Left ventricle myocardium inferior (tissue), 1 donor: ENCODE measurements around the gene SDF4. TPM values are rescaled to one million over a fixed set of nuclear protein-coding genes. Genes with fewer than 3 reads are reported as not detected.
"Not testable (repeated sequence)": the region's sequence is repeated elsewhere in the genome, so short reads cannot be mapped to it uniquely, and the experiment has no call there.

Experiments used
- DNase-seq: peaks from one replicate; pipeline ENCODE4 v3.0.0-alpha.2; 2020
- H3K27ac ChIP-seq: fragments of 200-600 bp; replicated peaks from 2 replicates; pipeline ENCODE4 v1.8.0; 2021
- H3K27me3 ChIP-seq: fragments of 200-600 bp; 2 replicates; pipeline ENCODE4 v1.8.0; 2021; ENCODE audit warnings: low read depth
- H3K36me3 ChIP-seq: fragments of 200-600 bp; 2 replicates; pipeline ENCODE4 v1.8.0; 2021
- H3K4me1 ChIP-seq: fragments of 200-600 bp; 2 replicates; pipeline ENCODE4 v1.8.0; 2021
- H3K4me3 ChIP-seq: fragments of 200-600 bp; 2 replicates; pipeline ENCODE4 v1.8.0; 2021; ENCODE audit warnings: mild to moderate bottlenecking, moderate library complexity
- H3K9me3 ChIP-seq: fragments of 200-600 bp; replicated peaks from 2 replicates; pipeline ENCODE4 v1.8.0; 2021
- intact Hi-C: fragments of 100-400 bp; cut with micrococcal nuclease; formaldehyde crosslinking; loops from one replicate; pipeline ENCODE4 v1.11.0; 2022
- total RNA-seq: library from RNA; stranded (reverse); fragmentation: NEBNext Ultra II Directional; extraction: Animal tissue kit (Norgen Biotek cat#: 25700); gene quantifications from one replicate; pipeline ENCODE4 v1.2.1, GENCODE V29; 2021
- TF ChIP-seq, protein P1 (sequence below): fragments of 200-600 bp; IDR thresholded peaks from 2 replicates; pipeline ENCODE4 v1.8.0; 2021; ENCODE audit warnings: antibody characterized with exemption, mild to moderate bottlenecking, borderline replicate concordance
- donor health status: DM: no; HTN: yes; CAD: no; lungs with severe emphysema.

SDF4 gene
- total RNA-seq, 1 donor from 2014 or later = 114 TPM

DNA sequence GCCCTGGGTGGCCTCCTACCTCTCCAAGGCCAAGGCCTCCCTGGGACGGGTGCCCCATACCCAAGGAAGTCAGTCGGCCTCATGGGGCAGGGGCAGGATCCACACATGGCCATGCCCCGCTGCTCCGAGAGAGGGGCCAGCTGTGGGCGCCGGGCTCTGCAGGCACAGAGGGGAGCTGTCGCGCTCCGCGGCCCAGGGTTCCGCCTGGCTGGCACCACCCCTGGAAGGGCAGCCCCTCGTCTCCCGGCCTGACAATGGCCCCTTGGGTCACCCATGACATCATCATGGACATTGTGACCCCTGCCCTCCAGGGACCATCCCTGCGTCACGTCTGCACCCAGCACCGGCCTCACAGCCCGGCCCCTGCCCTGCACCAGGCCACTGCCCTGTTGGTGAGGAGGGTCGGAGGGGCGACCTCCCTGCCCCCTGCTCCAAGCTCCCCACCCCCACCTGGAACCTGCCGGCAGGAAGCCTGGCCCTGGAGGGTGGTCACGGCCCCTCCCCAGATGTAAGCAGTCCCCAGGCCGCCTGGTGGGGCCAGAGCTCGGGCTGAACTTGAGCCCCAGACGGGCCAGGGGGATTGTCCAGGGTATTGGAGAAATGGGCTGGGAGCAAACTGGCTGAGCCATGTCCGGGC is 52.3 kb downstream of the SDF4 start:
- DNase-seq = peak; percentile 9
- Histone ChIP-seq H3K27me3 (peaks cover 89% of the 10 kb centered on the region), H3K4me3 (no peak overlapping the region), H3K36me3 (no peaks in the 10 kb centered on the region), H3K4me1 (peaks cover 13% of the 10 kb centered on the region), H3K9me3 (peaks cover 4% of the 10 kb centered on the region), H3K27ac (no peak overlapping the region)
- intact Hi-C loops = no loop called here
- TF ChIP-seq, protein P1, sequence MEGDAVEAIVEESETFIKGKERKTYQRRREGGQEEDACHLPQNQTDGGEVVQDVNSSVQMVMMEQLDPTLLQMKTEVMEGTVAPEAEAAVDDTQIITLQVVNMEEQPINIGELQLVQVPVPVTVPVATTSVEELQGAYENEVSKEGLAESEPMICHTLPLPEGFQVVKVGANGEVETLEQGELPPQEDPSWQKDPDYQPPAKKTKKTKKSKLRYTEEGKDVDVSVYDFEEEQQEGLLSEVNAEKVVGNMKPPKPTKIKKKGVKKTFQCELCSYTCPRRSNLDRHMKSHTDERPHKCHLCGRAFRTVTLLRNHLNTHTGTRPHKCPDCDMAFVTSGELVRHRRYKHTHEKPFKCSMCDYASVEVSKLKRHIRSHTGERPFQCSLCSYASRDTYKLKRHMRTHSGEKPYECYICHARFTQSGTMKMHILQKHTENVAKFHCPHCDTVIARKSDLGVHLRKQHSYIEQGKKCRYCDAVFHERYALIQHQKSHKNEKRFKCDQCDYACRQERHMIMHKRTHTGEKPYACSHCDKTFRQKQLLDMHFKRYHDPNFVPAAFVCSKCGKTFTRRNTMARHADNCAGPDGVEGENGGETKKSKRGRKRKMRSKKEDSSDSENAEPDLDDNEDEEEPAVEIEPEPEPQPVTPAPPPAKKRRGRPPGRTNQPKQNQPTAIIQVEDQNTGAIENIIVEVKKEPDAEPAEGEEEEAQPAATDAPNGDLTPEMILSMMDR = no peak

DNA sequence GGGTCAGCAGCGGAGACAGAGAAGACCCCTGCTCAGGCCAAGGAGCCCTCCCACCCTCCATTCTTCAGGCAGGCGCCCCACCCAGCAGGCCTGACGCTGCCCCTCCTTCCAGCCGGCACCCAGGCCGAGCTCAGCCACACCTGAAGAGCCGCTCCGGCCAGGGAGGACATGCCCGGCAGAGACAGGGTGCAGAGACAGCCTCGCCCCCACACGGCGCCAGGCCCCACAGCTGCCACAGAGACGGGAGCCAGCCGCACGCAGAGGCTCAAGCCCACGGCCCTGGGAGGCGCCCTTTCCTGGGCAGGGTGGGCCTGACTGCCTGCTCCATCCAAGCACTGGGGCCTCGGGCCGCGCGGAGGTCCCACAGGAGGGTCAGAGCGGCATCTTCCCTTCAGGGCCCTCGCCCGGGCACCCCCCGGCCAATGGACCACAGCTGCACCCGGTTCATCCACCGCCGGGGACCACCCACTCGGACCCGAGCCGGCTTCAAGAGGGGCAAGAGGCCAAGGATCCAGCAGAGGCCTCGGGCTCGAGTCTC is 52.9 kb downstream of the SDF4 start:
- peaks cover 14% of the 10 kb centered on the region for H3K4me1 ChIP-seq
- H3K9me3 ChIP-seq = peaks cover 4% of the 10 kb centered on the region
- DNase-seq = peak; percentile 7
- H3K4me3 ChIP-seq = no peak overlapping the region
- TF ChIP-seq, protein P1 = no peak
- intact Hi-C loops = no loop called here
- H3K36me3 ChIP-seq = no peaks in the 10 kb centered on the region
- peaks cover 95% of the 10 kb centered on the region for H3K27me3 ChIP-seq
- no peak overlapping the region for H3K27ac ChIP-seq

GRCh38 chr1:1177452-1178206 is 54.2 kb downstream of the SDF4 start:
- no peak for DNase-seq
- intact Hi-C loops = no loop called here
- Histone ChIP-seq H3K36me3 (no peaks in the 10 kb centered on the region), H3K4me3 (no peak overlapping the region), H3K4me1 (peaks cover 13% of the 10 kb centered on the region), H3K27ac (no peak overlapping the region), H3K9me3 (peaks cover 4% of the 10 kb centered on the region), H3K27me3 (peaks cover 99% of the 10 kb centered on the region)
- TF ChIP-seq, protein P1 = no peak

DNA sequence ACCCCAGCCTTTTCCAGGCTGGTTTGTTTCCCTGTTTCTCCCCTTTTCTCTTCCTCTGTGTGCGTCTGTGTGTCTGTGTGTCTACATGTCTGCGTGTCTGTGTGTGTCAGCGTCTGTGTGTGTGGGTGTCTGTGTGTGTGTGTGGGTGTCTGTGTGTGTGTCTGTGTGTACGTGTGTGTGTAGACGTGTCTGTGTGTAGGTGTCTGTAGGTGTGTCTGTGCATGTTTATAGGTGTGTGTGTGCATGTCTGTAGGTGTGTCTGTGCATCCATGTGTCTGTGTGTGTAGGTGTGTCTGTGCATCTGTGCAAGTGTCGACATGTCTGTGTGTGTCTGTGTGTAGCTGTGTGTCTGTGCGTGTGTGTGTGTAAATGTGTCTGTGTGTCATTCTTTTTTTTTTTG is 54.9 kb downstream of the SDF4 start:
- Histone ChIP-seq H3K27me3 (peaks cover 99% of the 10 kb centered on the region), H3K27ac (no peak overlapping the region), H3K36me3 (no peaks in the 10 kb centered on the region), H3K4me1 (peaks cover 7% of the 10 kb centered on the region), H3K9me3 (peaks cover 4% of the 10 kb centered on the region), H3K4me3 (no peak overlapping the region)
- TF ChIP-seq, protein P1 = no peak
- intact Hi-C loops = no loop called here
- DNase-seq = no peak

- intact Hi-C loops, DNase-seq, H3K36me3 ChIP-seq, H3K4me3 ChIP-seq, H3K4me1 ChIP-seq, H3K27ac ChIP-seq, H3K9me3 ChIP-seq: not testable (repeated sequence)
- H3K27me3 ChIP-seq = peaks cover 100% of the 10 kb centered on the region
Measured at GRCh38 chr1:1176063-1176761, 55.6 kb downstream of the SDF4 start.
